Transverse colon (tissue), 4 donors: Measurements from ENCODE around the gene CDCA7L. TPM values are rescaled to one million over a fixed set of nuclear protein-coding genes. Genes with fewer than 3 reads are reported as not detected.
"Not testable (repeated sequence)": the region's sequence is repeated elsewhere in the genome, so short reads cannot be mapped to it uniquely, and the experiment has no call there.

Experiments
- DNase-seq: peaks from one replicate; pipeline ENCODE4 v3.0.0-alpha.2; 2019
- H3K27ac ChIP-seq, 4 donors: fragments of 200-600 bp; sonication (generic); 2 replicates each; pipeline ENCODE4 v1.5.1; 2016 to 2018; ENCODE audit warnings: inconsistent platforms in 4 of 4
- H3K27me3 ChIP-seq: fragments of 200-600 bp; sonication (generic); 2 replicates; pipeline ENCODE4 v1.5.1; 2017; ENCODE audit warnings: inconsistent platforms
- H3K36me3 ChIP-seq, 4 donors: fragments of 200-600 bp; sonication (generic); 2 replicates each; pipeline ENCODE4 v1.5.1; 2017 to 2019; ENCODE audit warnings: inconsistent platforms in 4 of 4
- H3K4me1 ChIP-seq, 4 donors: fragments of 200-600 bp; sonication (generic); 2 replicates each; pipeline ENCODE4 v1.5.1; 2017 to 2020; ENCODE audit warnings: inconsistent platforms in 4 of 4
- H3K4me3 ChIP-seq, 4 donors: fragments of 200-600 bp; sonication (generic); 1 replicate in 1 of 4; 2 replicates in 3 of 4; pipeline versions ENCODE4 v1.5.1 to v1.6.1; 2017 to 2019; ENCODE audit warnings: inconsistent platforms in 4 of 4
- H3K9me3 ChIP-seq, 2 donors: fragments of 200-600 bp; sonication (generic); 2 replicates each; pipeline ENCODE4 v1.5.1; 2017 to 2019; ENCODE audit warnings: inconsistent platforms in 2 of 2
- CTCF ChIP-seq, 5 experiments: fragments of 200-600 bp in 3 of 5; fragments of 450-650 bp in 2 of 5; sonication (generic) in 3 of 5; IDR thresholded peaks; 1 replicate in 2 of 5; 2 replicates in 3 of 5; pipeline ENCODE4 v1.5.1; 2016 to 2017; ENCODE audit warnings: antibody characterized with exemption in 5 of 5, inconsistent platforms in 3 of 5, mild to moderate bottlenecking in 2 of 5, moderate library complexity in 1 of 5
- EP300 ChIP-seq: sonication (generic); formaldehyde crosslinking; IDR thresholded peaks from one replicate; pipeline ENCODE4 v1.6.1; 2017; ENCODE audit warnings: antibody characterized with exemption, low read depth
- POLR2A ChIP-seq: fragments of 450-650 bp; IDR thresholded peaks from one replicate; pipeline ENCODE4 v1.6.1; 2016; ENCODE audit warnings: antibody characterized with exemption, mild to moderate bottlenecking, moderate library complexity
- POLR2AphosphoS5 ChIP-seq, 3 donors: sonication (generic); formaldehyde crosslinking; IDR thresholded peaks; one replicate each; pipeline ENCODE4 v1.6.1; 2016; ENCODE audit warnings: antibody characterized with exemption in 3 of 3
- WGBS, 2 donors: methylation state at CpG; one replicate each; pipeline ENCODE4 v1.1.5; 2018; ENCODE audit warnings: low coverage in 1 of 2; 5-methylcytosine and 5-hydroxymethylcytosine counted together
- in situ Hi-C, 4 donors: fragments of 200-750 bp; cut with MboI; loops; one replicate each; pipeline versions ENCODE4 v1.15.0 to v1.15.1; 2017; ENCODE audit warnings: low sequenced_read_pairs in 3 of 4, low pct_ligation_motif_present in 1 of 4, low pct_unique_long_range_greater_than_20kb in 1 of 4
- intact Hi-C: fragments of 100-400 bp; cut with DNase I; formaldehyde crosslinking; loops from one replicate; pipeline ENCODE4 v1.15.1; 2023; ENCODE audit warnings: low total_unique reads
- total RNA-seq, 4 donors: library from RNA; depleted of rRNA; stranded (reverse); fragments of >200 nt; gene quantifications; one replicate each; pipeline ENCODE4 v1.1.0, GENCODE V29; 2016

CDCA7L gene
- total RNA-seq, 4 donors from 2014 or later, result 9.0 to 24.0 (median 13.2) TPM

GRCh38 chr7:21939136-21939857 is 6.4 kb downstream of the CDCA7L start:
- 60% methylated on average over 1 to 4 of the region's 4 CpGs for WGBS, 2 donors
- no peak for DNase-seq
- H3K27ac ChIP-seq, result no peak overlapping the region

GRCh38 chr7:21938463-21938862 is 7.2 kb downstream of the CDCA7L start:
- Histone ChIP-seq H3K27ac (no peak overlapping the region), H3K36me3 (no peaks in the 10 kb centered on the region), H3K4me1 (peaks cover 0 to 35% (median 19%) of the 10 kb centered on the region in 4 donors), H3K9me3 (no peaks in the 10 kb centered on the region), H3K27me3 (no peaks in the 10 kb centered on the region), H3K4me3 (no peak overlapping the region)
- in situ Hi-C loops, result no loop called here
- WGBS, 2 donors, result 75 to 80% methylated on average over 1 to 2 of the region's 2 CpGs
- intact Hi-C loops, result no loop called here
- no peak for DNase-seq
- TF ChIP-seq CTCF (IDR thresholded peaks at IDR 0.05) (no peak), POLR2A (no peak), EP300 (no peak), POLR2AphosphoS5 (IDR thresholded peaks at IDR 0.05) (no peak)

More at GRCh38 chr7:21939136-21939857, 6.4 kb downstream of the CDCA7L start:
- in situ Hi-C loops (no loop called here), intact Hi-C loops (no loop called here)
- Histone ChIP-seq H3K36me3 (no peaks in the 10 kb centered on the region), H3K4me1 (peaks cover 0 to 42% (median 23%) of the 10 kb centered on the region in 4 donors), H3K4me3 (no peak overlapping the region), H3K9me3 (no peaks in the 10 kb centered on the region), H3K27me3 (no peaks in the 10 kb centered on the region)
- TF ChIP-seq EP300 (no peak), POLR2A (no peak), POLR2AphosphoS5 (IDR thresholded peaks at IDR 0.05) (no peak), CTCF (IDR thresholded peaks at IDR 0.05) (no peak)

GRCh38 chr7:21934808-21935207 is 10.9 kb downstream of the CDCA7L start:
- H3K36me3 ChIP-seq, result no peaks in the 10 kb centered on the region
- intact Hi-C loops, result no loop called here
- in situ Hi-C loops, result no loop called here

GRCh38 chr7:21933293-21933692 is 12.4 kb downstream of the CDCA7L start:
- H3K4me1 ChIP-seq, in situ Hi-C loops, H3K9me3 ChIP-seq, DNase-seq, H3K27ac ChIP-seq, H3K4me3 ChIP-seq, H3K36me3 ChIP-seq, H3K27me3 ChIP-seq, intact Hi-C loops: not testable (repeated sequence)
- WGBS, 2 donors, result 65 to 80% methylated on average over 3 of the region's 3 CpGs

More at GRCh38 chr7:21934808-21935207, 10.9 kb downstream of the CDCA7L start:
- Histone ChIP-seq H3K4me1 (peaks cover 0 to 7% (median 2%) of the 10 kb centered on the region in 4 donors), H3K27me3 (no peaks in the 10 kb centered on the region), H3K27ac (no peak overlapping the region), H3K9me3 (no peaks in the 10 kb centered on the region), H3K4me3 (no peak overlapping the region)
- TF ChIP-seq POLR2A, result no peak
- TF ChIP-seq CTCF (IDR thresholded peaks at IDR 0.05), result no peak
- TF ChIP-seq EP300, result no peak
- no peak for TF ChIP-seq POLR2AphosphoS5 (IDR thresholded peaks at IDR 0.05)
- DNase-seq, result no peak

GRCh38 chr7:21927693-21928092 is 18.0 kb downstream of the CDCA7L start:
- H3K36me3 ChIP-seq, result no peaks in the 10 kb centered on the region
- H3K4me1 ChIP-seq, result no peaks in the 10 kb centered on the region
- no peaks in the 10 kb centered on the region for H3K27me3 ChIP-seq
- no peak for DNase-seq
- intact Hi-C loops, result no loop called here
- no peaks in the 10 kb centered on the region for H3K9me3 ChIP-seq
- in situ Hi-C loops, result no loop called here
- no peak for TF ChIP-seq CTCF (IDR thresholded peaks at IDR 0.05)
- TF ChIP-seq POLR2A, result no peak
- no peak for TF ChIP-seq EP300
- no peak for TF ChIP-seq POLR2AphosphoS5 (IDR thresholded peaks at IDR 0.05)
- H3K4me3 ChIP-seq, result no peak overlapping the region
- 90 to 100% methylated on average over 1 to 6 of the region's 6 CpGs for WGBS, 2 donors
- no peak overlapping the region for H3K27ac ChIP-seq
